SK-N-DZ (cell line): ENCODE measurements around the gene GTF2B. TPM values are rescaled to one million over a fixed set of nuclear protein-coding genes. Genes with fewer than 3 reads are reported as not detected.
"Not testable (repeated sequence)": the region's sequence is repeated elsewhere in the genome, so short reads cannot be mapped to it uniquely, and the experiment has no call there.

Experiments used
- DNase-seq: peaks from one replicate; pipeline ENCODE4 v3.0.0-alpha.2; 2015; ENCODE audit warnings: low spot score
- polyA plus RNA-seq, 2 experiments: library from polyadenylated mRNA; depleted of rRNA; stranded (reverse); fragments of >200 nt; gene quantifications; 2 replicates each; pipeline ENCODE4 v1.2.3, GENCODE V29; 2014

Gene GTF2B, protein sequence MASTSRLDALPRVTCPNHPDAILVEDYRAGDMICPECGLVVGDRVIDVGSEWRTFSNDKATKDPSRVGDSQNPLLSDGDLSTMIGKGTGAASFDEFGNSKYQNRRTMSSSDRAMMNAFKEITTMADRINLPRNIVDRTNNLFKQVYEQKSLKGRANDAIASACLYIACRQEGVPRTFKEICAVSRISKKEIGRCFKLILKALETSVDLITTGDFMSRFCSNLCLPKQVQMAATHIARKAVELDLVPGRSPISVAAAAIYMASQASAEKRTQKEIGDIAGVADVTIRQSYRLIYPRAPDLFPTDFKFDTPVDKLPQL
- polyA plus RNA-seq (2014; cell fraction: cytosol; rRNA removed), result 43.9 and 48.8 TPM in 2 replicates
- 26.5 and 31.1 TPM in 2 replicates for polyA plus RNA-seq (2014; cell fraction: nucleus; rRNA removed)

DNA sequence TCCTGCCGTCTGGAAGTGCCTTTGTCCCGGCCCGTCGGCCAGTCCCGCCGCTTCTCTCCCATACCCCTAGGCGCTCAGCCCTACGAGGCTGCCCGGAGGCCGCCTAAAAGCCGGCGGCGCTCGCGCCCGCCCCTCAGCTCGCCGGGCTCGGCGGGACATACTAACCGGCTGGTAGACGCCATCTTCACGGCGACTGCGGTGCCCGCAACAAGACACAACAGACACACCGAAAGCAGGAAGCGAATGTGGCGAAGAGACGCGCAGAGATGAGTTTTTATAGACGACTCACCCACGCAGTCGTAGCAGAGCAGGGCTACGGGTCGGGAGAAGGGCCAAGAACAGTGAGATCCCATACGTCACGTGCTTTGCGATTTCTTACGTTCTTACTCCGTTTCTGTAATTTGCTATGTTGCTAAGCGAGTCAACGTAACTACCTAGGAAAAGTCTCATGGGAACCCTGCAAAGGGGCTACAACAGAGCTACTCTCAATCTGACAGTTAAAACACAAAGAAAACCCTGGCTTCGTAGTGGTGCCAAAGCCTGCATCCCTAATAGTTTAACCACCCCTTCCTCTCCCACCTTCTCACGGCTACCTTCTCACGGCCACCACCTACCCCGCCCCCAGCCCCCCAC, at the start of gene GTF2B:
Gene GTF2B (minus strand): TSS at position 250 of the 633 bp plus-strand sequence. CDS start 68 bp downstream, at position 182.
- peak; percentile 89 for DNase-seq

DNA sequence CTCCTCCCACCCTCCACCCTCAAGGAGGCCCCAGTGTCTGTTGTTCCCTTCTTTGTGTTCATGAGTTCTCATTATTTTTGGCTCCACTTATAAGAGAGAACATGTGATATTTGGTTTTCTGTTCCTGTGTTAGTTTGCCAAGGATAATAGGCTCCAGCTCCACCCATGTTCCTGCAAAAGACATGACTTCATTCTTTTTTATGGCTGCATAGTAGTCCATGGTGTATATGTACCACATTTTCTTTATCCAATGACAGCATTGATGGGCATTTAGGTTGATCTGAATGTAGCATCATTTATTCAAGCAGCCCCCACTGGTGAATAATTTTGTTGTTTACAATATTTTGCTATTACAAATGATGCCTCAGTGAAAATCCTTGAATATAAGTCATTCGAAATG, 47.2 kb upstream of the GTF2B start:
- DNase-seq, result not testable (repeated sequence)

DNA sequence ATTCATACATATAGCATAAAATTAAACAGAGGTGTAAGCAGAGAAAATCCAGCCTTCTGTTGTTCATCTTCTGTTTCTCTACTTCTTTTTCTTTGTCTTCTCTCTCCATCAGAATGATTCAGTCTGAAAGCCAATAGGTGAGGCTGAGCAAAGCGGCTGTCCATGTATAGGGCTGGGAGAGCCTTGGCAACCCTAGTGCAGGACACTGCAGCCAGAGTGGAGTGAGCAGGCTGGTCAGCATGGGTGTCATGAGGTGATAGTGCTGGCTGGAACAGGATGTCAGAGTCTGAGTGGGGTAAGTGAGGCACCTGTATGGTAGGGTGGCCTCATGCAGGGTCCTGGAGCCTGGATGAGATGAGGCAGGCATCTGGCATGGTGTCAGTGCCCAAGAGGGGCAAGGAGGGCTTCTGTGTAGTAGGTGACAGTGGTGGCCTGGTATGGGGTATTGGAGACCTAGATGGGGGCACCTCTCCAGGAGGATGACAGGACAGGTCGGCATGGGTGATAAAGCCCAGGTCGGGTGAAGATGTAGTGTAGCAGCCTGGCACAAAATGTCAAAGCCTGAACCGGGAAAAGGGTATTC, 45.5 kb upstream of the GTF2B start:
- no peak for DNase-seq

DNA sequence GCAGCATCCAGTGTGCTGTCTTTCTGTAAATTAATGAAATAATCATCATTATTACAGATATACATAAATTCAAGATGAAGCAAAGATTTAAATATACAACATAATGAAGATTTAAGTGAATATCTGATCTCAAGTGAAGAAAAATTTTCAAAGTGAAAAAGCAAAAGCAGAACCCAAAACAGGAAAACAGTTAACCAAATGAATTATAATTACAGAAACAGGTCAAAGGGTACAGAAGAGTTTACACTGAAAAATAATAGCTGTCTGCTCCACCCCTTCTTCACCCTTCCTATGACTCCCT, 44.8 kb upstream of the GTF2B start:
- DNase-seq, result no peak

DNA sequence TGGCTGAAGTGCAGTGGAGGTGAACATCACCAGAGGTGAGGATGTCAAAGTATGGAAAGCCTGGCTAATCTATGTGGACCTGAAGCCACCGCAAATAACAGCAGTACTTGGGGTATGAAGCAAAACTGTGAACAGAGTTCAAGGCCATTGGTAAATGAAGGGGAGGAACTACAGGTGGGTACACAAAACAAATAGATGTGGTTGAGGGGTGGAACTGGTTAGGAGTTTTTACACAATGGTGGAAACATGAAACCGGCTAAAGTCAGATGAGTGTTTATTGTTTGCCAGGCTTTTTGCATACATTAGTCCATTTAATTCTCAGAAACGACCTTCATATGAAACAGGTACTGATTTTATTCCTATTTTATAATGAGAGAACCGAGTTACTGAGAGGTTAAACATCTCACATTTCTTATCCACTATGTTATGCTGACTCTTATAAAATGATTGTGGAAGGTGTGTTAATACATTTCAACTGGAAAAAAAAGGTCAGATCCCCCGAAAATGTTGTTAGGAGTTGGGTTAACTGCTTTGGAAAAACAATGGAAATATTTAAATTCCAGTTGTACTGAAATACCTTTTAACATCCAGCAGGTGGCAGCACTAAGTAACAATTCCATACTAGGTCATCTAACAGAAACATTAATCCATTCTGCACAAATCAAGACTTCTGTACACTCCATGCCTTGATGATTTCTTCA, 44.3 kb upstream of the GTF2B start:
- DNase-seq, result peak; percentile 32

DNA sequence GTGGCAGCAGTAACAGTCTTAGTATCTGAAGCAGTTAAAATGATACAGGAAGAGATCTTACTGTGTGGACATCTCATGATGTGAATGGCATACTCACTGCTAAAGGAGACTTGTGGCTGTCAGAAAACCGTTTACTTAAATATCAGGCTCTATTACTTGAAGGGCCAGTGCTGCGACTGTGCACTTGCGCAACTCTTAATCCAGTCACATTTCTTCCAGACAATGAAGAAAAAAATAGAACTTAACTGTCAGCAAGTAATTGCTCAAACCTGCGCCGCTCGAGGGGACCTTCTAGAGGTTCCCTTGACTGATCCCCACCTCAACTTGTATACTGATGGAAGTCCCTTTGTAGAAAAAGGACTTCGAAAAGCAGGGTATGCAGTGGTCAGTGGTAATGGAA, 38.8 kb upstream of the GTF2B start:
- DNase-seq, result not testable (repeated sequence)

DNA sequence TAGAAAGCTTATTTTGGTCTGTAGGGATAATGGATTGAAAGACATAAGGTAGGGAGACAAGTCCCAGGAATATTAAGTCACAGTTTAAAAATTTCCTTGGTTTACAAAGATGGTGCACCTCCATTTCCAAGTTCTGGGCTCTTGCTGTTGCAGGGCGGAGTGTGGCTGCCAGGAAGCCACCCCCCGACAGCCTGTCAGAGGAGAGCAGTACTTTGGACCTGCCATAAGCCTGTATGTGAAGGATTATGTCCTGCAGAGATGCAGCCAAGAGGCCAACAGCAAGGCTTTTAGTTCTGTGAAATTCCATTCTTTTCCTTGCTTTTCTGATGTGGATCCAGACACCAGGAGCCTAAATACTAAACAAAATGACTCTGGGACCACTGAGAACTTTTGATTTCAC, 31.9 kb upstream of the GTF2B start:
- no peak for DNase-seq

DNA sequence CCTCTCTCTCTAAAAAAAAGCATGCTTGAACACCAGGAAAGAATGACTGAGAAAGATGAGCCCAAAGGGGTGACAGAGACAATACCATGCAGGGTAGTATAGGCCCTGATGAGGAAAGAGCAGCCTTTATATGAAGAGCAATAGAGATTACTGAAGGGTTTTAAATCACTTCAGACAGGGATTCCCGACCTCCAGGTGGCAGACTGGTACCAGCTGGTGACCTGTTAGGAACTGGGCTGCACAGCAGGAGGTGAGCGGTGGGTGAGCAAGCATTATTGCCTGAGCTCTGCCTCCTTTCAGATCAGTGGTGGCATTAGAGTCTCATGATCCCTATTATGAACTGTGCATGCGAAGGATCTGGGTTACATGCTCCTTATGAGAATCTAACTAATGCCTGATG, 30.8 kb upstream of the GTF2B start:
- DNase-seq, result no peak

DNA sequence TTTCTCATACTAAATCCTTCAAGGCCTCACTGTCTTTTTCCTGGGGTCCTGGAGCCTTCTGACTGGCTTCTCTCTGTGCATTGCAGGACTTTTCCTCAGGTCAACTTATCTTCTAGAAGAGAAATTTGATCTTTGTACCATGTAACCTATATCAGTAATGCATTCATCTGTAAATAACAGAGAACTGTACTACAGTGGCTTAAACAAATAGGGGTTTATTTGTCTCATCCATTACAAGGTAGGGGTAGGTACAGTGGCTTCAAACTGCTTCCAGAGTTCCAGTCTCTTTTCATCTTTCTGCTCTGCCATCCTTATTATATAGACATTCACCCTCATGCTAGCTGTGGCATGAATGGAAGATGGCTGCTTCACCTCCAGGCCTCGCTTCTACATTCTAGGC, 29.5 kb upstream of the GTF2B start:
- DNase-seq, result no peak

DNA sequence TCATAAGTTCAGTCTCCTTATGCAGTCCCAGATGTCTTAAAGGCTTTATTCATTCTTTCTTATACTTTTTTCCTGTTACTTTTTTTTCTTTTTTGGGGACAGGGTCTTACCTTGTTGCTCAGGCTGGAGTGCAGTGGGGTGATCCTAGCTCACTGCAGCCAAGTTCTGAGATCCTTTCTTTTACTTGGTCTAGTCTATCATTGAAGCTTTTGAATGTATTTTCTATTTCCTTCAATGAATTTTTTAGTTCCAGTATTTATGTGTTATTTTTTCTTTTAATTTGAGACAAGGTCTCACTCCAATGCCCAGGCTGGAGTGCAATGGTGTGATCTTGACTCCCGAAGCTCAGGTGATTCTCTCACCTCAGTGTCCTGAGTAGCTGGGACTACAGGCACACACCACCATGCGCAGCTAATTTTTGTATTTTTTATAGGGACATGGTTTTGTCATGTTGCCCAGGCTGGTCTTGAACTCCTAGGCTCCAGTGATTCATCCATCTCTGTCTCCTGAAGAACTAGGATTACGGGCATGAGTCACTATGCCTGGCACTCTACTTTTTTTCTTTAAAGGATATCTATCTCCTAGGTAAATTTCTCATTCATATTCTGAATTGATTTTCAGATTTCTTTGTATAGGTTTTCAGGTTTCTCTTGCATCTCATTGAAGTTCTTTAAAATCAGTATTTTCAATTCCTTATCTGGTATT, 26.1 kb upstream of the GTF2B start:
- DNase-seq, result no peak

DNA sequence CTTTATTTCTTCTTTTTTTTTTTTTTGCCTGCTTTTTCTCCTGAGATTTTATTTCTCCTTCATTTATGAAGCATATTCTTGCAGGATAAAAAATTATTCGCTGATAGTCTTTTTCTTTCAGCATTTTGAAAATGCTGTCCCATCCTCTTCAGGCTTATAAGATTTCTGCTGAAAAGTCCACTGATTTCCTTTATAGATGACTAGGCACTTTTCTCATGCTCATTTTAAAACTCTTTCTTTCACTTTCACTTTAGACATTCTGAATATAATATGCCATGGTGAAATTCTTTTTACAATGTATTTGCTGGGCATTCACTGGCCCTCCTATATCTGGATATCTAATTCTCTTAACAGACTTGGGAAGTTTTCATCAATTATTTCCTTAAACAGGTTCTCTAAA, 25.5 kb upstream of the GTF2B start:
- DNase-seq, result no peak

DNA sequence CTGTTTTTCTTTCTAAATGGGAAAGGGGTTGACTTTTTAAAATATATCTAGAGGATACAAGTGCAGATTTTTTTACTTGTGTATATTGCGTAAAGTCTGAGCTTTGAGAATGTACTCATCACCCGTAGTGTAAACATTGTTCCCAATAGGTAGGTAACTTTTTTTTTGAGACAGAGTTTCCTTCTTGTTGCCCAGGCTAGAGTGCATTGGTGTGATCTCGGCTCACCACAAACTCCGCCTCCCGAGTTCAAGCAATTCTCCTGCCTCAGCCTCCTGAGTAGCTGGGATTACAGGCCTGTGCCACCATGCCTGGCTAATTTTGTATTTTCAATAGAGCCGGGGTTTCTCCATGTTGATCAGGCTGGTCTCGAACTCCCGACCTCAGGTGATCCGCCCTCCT, 20.4 kb upstream of the GTF2B start:
- DNase-seq, result not testable (repeated sequence)

DNA sequence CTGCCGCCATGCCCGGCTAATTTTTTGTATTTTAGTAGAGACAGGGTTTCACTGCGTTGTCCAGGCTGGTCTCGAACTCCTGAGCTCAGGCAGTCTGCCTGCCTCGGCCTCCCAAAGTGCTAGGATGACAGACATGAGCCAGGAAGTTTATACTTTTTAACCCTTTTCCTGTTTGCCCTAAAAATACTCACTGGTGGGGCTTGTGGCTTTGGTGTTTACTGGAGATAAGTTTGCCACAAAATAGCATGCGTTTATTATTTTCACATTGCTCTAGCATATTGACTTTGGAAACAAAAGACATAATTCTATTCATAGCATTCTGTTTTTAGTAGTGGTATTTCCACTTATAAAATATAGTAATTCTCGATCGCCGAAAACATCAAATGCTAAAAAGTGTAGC, 19.8 kb upstream of the GTF2B start:
- DNase-seq, result no peak

DNA sequence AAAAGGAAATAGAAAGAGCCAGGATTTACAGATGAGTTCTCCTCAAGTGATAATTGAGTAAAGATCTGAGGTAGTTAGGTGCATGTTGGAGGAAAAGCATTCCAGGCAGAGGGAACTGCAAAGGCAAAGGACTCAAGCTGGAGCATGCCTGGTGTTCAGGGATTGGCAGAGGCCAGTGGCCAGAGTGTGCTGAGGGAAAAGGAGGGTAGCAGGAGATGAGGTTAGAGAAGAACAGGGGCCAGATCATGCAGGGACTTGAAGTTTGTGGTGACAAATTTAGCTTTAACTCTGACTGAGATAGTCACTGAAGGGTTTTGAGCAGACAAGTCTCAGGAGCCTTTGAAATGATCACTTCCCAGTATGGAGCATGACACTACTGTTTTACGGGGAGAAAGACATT, 19.0 kb upstream of the GTF2B start:
- DNase-seq, result no peak

DNA sequence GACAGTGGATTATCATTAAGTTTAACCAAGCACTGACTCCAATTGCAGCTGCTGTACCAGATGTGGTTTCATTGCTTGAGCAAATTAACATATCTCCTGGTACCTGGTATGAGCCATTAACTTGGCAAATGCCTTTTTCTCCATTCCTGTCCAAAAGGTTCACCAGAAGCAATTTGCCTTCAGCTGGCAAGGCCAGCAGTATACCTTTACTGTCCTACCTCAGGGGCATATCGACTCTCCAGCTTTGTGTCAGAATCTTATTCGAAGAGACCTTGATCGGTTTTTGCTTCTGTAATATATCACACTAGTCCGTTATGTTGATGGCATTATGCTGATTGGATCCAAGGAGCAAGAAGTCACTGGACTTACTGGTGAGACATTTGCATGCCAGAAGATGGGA, 9.5 kb upstream of the GTF2B start:
- no peak for DNase-seq

DNA sequence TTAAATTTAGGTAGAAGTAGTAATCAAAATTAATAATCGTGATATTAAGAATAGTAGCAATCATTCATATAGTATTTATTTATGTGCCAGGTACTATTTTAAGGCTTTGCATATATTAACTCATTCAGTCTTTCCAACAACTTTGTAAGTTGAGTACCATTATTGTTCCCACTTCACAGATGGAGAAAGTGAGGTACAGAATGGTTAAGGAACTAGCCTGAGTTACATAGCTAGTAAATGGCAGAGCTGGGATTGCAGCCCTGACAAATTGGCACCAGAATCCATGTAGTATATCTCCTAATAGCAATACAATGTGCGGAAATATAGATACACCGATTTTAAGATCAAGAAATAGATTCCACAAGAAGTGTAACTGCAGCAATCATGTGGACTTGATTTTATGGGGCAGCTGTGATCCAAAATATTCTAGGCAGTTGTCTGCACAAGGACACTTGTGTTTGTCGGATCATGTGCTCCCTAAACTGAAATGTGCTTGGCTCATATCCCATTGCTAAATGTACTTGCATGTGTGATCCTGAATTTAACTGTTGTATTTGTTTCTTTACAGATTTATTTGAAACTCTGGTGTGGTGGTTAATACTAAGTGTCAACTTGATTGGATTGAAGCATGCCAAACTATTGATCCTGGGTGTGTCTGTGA, 5.8 kb upstream of the GTF2B start:
- DNase-seq, result no peak

DNA sequence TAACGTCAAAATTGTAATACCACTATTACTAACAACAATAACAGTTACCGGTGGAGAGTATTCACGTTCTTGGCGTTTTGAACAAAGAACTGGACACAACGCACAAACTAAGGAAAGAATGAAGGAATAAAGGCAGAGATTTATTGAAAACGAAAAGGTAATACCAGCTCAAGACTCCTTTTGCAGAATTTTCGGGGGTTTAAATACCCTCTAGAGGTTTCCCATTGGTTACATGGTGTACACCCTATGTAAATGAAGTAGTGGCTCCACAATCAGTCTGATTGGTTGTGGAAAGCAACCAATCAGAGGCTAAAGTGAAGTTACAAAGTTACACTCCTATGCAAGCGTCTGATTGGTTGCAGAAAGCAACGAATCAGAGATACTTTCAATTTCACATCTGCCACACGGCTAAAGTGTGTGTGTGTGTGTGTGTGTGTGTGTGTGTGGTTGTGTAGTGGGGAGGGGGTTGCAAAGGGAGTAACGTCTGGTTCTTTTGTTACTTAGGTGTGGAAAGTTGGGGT, 1.1 kb upstream of the GTF2B start:
- DNase-seq, result no peak

DNA sequence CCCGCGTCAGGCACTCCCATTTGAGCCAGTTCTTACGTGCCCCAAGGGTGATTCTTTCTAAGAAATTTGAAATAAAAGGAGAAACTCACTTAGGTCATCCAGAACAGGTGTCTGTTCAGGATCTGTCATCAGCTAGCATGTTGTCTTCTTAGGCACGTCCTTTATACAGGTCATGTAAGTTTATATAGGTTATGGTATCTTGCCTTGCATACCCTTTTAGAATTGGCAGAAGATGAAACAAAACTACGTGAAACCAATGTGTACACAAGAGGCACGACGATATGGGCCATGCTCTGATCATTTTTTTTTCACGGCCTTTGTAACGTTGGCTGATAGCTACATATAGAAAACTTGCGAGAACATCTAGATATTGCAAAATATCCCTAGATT, 579 bp upstream of the GTF2B start:
- no peak for DNase-seq

DNA sequence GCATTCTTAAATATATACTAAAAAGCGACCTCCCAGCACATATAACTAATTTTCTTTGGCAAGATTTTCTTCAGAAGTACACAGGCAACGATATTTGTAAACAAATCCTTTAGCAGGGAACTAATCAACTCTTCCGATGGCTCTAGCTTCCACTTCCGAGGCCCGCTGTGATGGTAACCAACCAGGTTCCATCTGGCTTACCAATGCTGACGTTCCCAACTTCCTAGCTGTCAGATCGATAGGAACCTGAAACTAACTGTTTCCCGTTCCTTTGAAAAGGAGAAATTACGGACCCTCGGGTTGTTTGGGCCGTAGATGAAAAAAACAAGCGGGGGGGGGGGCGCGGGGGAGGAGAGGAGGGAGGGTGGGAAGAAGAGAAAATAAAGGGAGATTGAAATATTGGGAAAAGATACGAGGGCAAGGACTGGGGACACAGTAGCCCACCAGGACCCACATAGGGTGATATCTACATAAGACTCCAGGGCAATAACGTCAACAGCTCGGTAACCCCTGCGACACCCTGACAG, 513 bp downstream of the GTF2B start:
- peak; percentile 34 for DNase-seq

DNA sequence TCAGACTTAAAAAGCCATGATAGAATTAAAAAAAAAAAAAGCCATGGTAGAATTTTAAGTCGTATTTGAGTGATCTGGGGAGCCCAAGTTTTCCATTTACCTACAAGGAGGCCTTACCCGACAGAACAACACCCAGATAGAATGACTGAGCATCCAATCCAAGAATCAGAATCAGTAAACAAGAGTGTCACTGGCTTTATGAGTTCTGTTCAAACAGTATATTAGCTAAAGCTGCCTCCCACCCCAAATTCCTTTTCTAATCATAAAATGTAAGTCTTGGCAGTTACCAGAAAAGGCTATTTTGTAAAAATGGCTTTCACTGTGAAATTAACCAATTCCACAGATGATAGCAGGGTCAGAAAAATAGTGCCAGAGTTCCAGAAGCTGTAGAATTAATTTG, 1.2 kb downstream of the GTF2B start:
- no peak for DNase-seq

DNA sequence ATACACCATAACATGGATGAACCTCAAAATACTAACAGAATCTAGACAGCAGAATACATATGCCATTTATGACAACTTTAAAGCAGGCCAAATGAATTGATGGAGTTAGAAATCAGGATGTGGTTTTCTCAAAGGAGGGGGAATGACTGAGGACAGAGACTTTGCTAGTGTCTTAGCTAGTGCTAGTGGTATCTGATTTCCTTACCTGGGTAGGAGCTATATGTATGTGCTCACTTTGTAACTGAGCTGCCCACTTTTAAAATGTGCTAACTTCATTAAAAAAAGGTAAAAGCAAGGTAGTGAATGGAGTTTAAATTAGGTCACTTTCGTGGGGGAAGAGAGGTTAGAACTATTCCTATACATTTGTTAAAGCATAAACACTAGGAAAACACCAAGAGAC, 2.6 kb downstream of the GTF2B start:
- no peak for DNase-seq
